Spleen (tissue), 11 donors: Measurements from ENCODE around the gene AMN. TPM values are rescaled to one million over a fixed set of nuclear protein-coding genes. Genes with fewer than 3 reads are reported as not detected.
A peak's percentile ranks its signal among the peaks of the same experiment; 100 is the strongest.

Experiments
- DNase-seq: peaks from one replicate; pipeline ENCODE4 v3.0.0-alpha.2; 2020
- H3K27ac ChIP-seq, 8 donors: fragments of 200-600 bp; sonication (generic) in 7 of 8; 1 replicate in 4 of 8; 2 replicates in 4 of 8; pipeline versions ENCODE4 v1.5.0 to v1.8.0; 2016 to 2021; ENCODE audit warnings: inconsistent platforms in 4 of 8, mild to moderate bottlenecking in 4 of 8, moderate library complexity in 1 of 8
- H3K27me3 ChIP-seq, 7 donors: fragments of 200-600 bp; sonication (generic) in 6 of 7; replicated peaks in 1 of 7; 1 replicate in 4 of 7; 2 replicates in 3 of 7; pipeline versions ENCODE4 v1.5.0 to v1.8.0; 2016 to 2021; ENCODE audit warnings: inconsistent platforms in 3 of 7, mild to moderate bottlenecking in 1 of 7
- H3K36me3 ChIP-seq, 6 donors: fragments of 200-600 bp; sonication (generic) in 5 of 6; 1 replicate in 4 of 6; 2 replicates in 2 of 6; pipeline versions ENCODE4 v1.5.0 to v1.8.0; 2016 to 2021; ENCODE audit warnings: inconsistent platforms in 2 of 6
- H3K4me1 ChIP-seq, 6 donors: fragments of 200-600 bp; sonication (generic) in 5 of 6; 1 replicate in 3 of 6; 2 replicates in 3 of 6; pipeline versions ENCODE4 v1.5.0 to v1.8.0; 2016 to 2021; ENCODE audit warnings: inconsistent platforms in 3 of 6
- H3K4me3 ChIP-seq, 8 donors: fragments of 200-600 bp; sonication (generic) in 7 of 8; 1 replicate in 4 of 8; 2 replicates in 4 of 8; pipeline versions ENCODE4 v1.5.0 to v1.8.0; 2016 to 2021; ENCODE audit warnings: inconsistent platforms in 4 of 8, mild to moderate bottlenecking in 4 of 8, moderate library complexity in 2 of 8
- H3K9me3 ChIP-seq, 8 donors: fragments of 200-600 bp; sonication (generic) in 7 of 8; 1 replicate in 4 of 8; 2 replicates in 4 of 8; pipeline versions ENCODE4 v1.5.0 to v1.8.0; 2016 to 2021; ENCODE audit warnings: inconsistent platforms in 4 of 8
- CTCF ChIP-seq, 11 experiments: fragments of 200-600 bp in 7 of 11; fragments of 450-650 bp in 4 of 11; sonication (generic) in 4 of 11; IDR thresholded peaks in 8 of 11; conservative IDR thresholded peaks in 3 of 11; 1 replicate in 7 of 11; 2 replicates in 4 of 11; pipeline versions ENCODE4 v1.4.0 to v1.8.0; 2016 to 2021; ENCODE audit warnings: antibody characterized with exemption in 11 of 11, inconsistent platforms in 4 of 11, mild to moderate bottlenecking in 1 of 11
- POLR2A ChIP-seq, 3 donors: fragments of 450-650 bp; IDR thresholded peaks; one replicate each; pipeline ENCODE4 v1.5.1; 2017; ENCODE audit warnings: antibody characterized with exemption in 3 of 3, mild to moderate bottlenecking in 1 of 3
- POLR2AphosphoS5 ChIP-seq, 3 donors: sonication (generic); formaldehyde crosslinking; IDR thresholded peaks; one replicate each; pipeline ENCODE4 v1.5.1; 2017; ENCODE audit warnings: antibody characterized with exemption in 3 of 3
- WGBS, 5 donors: extraction: QIAGEN DNeasy Blood & Tissue Kit in 3 of 5; methylation state at CpG; one replicate each; pipeline versions ENCODE4 v1.1.5 to v1.1.7; 2013 to 2018; 5-methylcytosine and 5-hydroxymethylcytosine counted together
- intact Hi-C: fragments of 100-400 bp; cut with DNase I; formaldehyde crosslinking; loops from one replicate; pipeline ENCODE4 v1.15.0; 2023; ENCODE audit warnings: low total_unique reads
- polyA plus RNA-seq, 3 donors: library from polyadenylated mRNA; stranded (reverse); fragments of 200-250 nt; gene quantifications; one replicate each; pipeline ENCODE4 v1.2.1, GENCODE V29; 2013
- total RNA-seq, 7 donors: library from RNA; depleted of rRNA in 3 of 7; stranded (reverse); fragments of >200 nt in 3 of 7; fragmentation: NEBNext Ultra II Directional in 4 of 7; extraction: Animal tissue kit (Norgen Biotek cat#: 25700) in 4 of 7; gene quantifications; one replicate each; pipeline versions ENCODE4 v1.1.0 to v1.2.1, GENCODE V29; 2016 to 2021
- donor health status: healthy with polysubstance abuse.
- donor health status: DM: no; HTN: no; CAD: no; lungs with moderate emphysema.
- donor health status: DM: no; HTN: no; CAD: no.
- donor health status: Bipolar disorder and iron deficiency.
- donor health status: healthy.
- donor health status: DM: no; HTN: no; CAD: no.
- donor health status: DM: yes; HTN: yes; CAD: no.

The AMN gene
- total and polyA plus RNA-seq, 10 donors, result 0.65 to 3.0 (median 2.2) TPM

DNA sequence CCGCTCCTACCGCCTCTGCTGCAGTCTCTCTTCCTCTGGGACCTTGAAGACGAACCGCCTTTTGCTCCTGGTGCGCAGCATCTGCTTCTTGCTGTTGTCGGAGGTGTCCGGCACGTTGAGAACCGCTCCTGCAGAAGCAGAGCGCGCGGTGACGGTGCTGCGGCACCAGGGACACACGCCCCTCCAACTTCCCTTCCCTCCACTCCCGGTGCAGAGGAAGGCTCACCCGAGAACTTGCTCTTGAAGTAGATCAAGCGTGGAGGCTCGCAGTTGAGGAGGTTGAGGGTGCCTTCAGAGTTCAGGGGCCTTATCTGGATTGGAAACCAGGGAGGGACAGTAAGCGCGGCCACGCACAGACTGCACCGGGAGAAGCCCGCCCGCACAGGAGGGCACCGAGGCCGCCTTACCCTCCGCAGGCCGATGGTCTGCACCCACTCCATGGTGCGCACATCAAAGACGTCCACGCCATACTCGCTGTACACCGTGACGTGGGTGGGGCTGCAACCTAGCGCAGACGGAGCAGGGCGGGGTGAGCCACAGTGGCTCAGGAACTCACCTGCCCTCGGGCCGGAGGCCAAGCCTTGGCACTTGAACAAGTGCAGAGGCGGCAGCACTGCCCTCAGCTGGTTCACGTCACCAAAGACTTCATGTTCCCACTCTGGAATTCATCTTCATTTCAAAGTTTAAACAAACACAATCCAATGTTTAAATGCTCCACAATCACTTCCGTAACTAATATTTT lies 17.5 kb downstream of the AMN start:
- DNase-seq, result no peak
- WGBS, 5 donors, result 93 to 96% (median 94%) methylated on average over 38 to 43 of the region's 43 CpGs
- no peak overlapping the region for H3K4me3 ChIP-seq
- peaks cover 0 to 14% (median 10%) of the 10 kb centered on the region in 6 donors for H3K4me1 ChIP-seq
- TF ChIP-seq POLR2AphosphoS5 (IDR thresholded peaks at IDR 0.05), result peak in 1 of 3 donors; percentile 31
- no peak for TF ChIP-seq POLR2A (IDR thresholded peaks at IDR 0.05)
- H3K36me3 ChIP-seq, result peaks cover 0 to 87% (median 58%) of the 10 kb centered on the region in 6 donors
- intact Hi-C loops, result no loop called here
- H3K27ac ChIP-seq, result no peak overlapping the region
- H3K9me3 ChIP-seq, result no peaks in the 10 kb centered on the region
- H3K27me3 ChIP-seq, result no peaks in the 10 kb centered on the region

GRCh38 chr14:102940729-102941362 lies 18.4 kb downstream of the AMN start:
- no peaks in the 10 kb centered on the region for H3K27me3 ChIP-seq
- H3K4me3 ChIP-seq, result no peak overlapping the region
- DNase-seq, result no peak
- peaks cover 0 to 14% (median 10%) of the 10 kb centered on the region in 6 donors for H3K4me1 ChIP-seq
- H3K27ac ChIP-seq, result no peak overlapping the region
- H3K36me3 ChIP-seq, result peaks cover 0 to 96% (median 66%) of the 10 kb centered on the region in 6 donors
- no peaks in the 10 kb centered on the region for H3K9me3 ChIP-seq
- 76 to 86% (median 78%) methylated on average over 16 to 19 of the region's 19 CpGs for WGBS, 5 donors
- TF ChIP-seq CTCF (IDR thresholded peaks at IDR 0.05 in 8 of 11, conservative IDR thresholded peaks at IDR 0.05 in 3 of 11) (no peak), POLR2AphosphoS5 (IDR thresholded peaks at IDR 0.05) (peak in 2 of 3 donors; percentile 17 to 55)
- intact Hi-C loops, result no loop called here

- TF ChIP-seq POLR2AphosphoS5 (IDR thresholded peaks at IDR 0.05) (no peak), POLR2A (IDR thresholded peaks at IDR 0.05) (no peak), CTCF (IDR thresholded peaks at IDR 0.05 in 8 of 11, conservative IDR thresholded peaks at IDR 0.05 in 3 of 11) (no peak)
- no peak for DNase-seq
- H3K27me3 ChIP-seq, result no peaks in the 10 kb centered on the region
- WGBS, 5 donors, result 62 to 74% (median 71%) methylated on average over 10 of the region's 10 CpGs
- no peak overlapping the region for H3K27ac ChIP-seq
- peaks cover 3 to 99% (median 72%) of the 10 kb centered on the region in 6 donors for H3K36me3 ChIP-seq
- intact Hi-C loops, result no loop called here
- H3K4me3 ChIP-seq, result no peak overlapping the region
- H3K9me3 ChIP-seq, result no peaks in the 10 kb centered on the region
- peaks cover 0 to 18% (median 10%) of the 10 kb centered on the region in 6 donors for H3K4me1 ChIP-seq
Measured at GRCh38 chr14:102941419-102942011, 19.1 kb downstream of the AMN start.

GRCh38 chr14:102942069-102942468 lies 19.6 kb downstream of the AMN start:
- 88 to 93% (median 91%) methylated on average over 11 to 13 of the region's 13 CpGs for WGBS, 5 donors
- Histone ChIP-seq H3K36me3 (peaks cover 3 to 99% (median 74%) of the 10 kb centered on the region in 6 donors), H3K27ac (no peak overlapping the region), H3K4me1 (peaks cover 0 to 23% (median 11%) of the 10 kb centered on the region in 6 donors), H3K4me3 (no peak overlapping the region), H3K9me3 (no peaks in the 10 kb centered on the region), H3K27me3 (no peaks in the 10 kb centered on the region)
- intact Hi-C loops, result no loop called here
- TF ChIP-seq POLR2A (IDR thresholded peaks at IDR 0.05) (no peak), POLR2AphosphoS5 (IDR thresholded peaks at IDR 0.05) (peak in 1 of 3 donors; percentile 59)
- DNase-seq, result no peak

- intact Hi-C loops, result no loop called here
- Histone ChIP-seq H3K4me3 (no peak overlapping the region), H3K36me3 (peaks cover 3 to 94% (median 71%) of the 10 kb centered on the region in 6 donors), H3K27ac (no peak overlapping the region), H3K27me3 (no peaks in the 10 kb centered on the region), H3K4me1 (peaks cover 0 to 25% (median 11%) of the 10 kb centered on the region in 6 donors), H3K9me3 (no peaks in the 10 kb centered on the region)
- no peak for DNase-seq
- no peak for TF ChIP-seq CTCF (IDR thresholded peaks at IDR 0.05 in 8 of 11, conservative IDR thresholded peaks at IDR 0.05 in 3 of 11)
- WGBS, 5 donors, result 91 to 94% (median 93%) methylated on average over 16 of the region's 16 CpGs
Measured at GRCh38 chr14:102943454-102943853, 21.0 kb downstream of the AMN start.
